ENCODE data around the gene ABCC1.

DNA sequence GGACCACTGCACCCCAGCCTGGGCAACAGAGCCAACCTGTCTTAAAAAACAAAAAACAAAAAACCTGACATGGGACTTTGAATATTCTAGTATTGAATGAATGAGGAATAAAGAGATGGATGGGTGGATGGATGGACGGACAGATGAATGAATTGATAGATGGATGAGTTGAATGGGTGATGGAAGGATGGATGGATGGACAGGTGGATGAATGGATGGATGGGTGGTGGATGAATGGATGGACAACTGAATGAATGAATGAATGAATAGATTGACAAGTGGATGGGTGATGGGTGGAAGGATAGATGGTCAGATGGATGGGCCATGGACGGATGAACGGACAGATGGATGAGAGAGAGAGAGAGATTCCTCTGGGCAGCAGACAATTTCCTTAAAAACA is 38.2 kb upstream of the ABCC1 start:
- TF ChIP-seq, protein P1, sequence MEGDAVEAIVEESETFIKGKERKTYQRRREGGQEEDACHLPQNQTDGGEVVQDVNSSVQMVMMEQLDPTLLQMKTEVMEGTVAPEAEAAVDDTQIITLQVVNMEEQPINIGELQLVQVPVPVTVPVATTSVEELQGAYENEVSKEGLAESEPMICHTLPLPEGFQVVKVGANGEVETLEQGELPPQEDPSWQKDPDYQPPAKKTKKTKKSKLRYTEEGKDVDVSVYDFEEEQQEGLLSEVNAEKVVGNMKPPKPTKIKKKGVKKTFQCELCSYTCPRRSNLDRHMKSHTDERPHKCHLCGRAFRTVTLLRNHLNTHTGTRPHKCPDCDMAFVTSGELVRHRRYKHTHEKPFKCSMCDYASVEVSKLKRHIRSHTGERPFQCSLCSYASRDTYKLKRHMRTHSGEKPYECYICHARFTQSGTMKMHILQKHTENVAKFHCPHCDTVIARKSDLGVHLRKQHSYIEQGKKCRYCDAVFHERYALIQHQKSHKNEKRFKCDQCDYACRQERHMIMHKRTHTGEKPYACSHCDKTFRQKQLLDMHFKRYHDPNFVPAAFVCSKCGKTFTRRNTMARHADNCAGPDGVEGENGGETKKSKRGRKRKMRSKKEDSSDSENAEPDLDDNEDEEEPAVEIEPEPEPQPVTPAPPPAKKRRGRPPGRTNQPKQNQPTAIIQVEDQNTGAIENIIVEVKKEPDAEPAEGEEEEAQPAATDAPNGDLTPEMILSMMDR (optimal IDR thresholded peaks at IDR 0.05 in 1 of 3, IDR thresholded peaks at IDR 0.05 in 1 of 3, conservative IDR thresholded peaks at IDR 0.05 in 1 of 3; ENCODE audit: extremely low read depth in 1 of 3, insufficient read depth in 2 of 3, low read length in 3 of 3): no peak
- TF ChIP-seq EZH2 (IDR thresholded peaks at IDR 0.05; ENCODE audit: low read length): no peak
